Activated naive CD4-positive, alpha-beta T cell treated with anti-CD3 and anti-CD28 coated beads for 36 hours (primary cell): ENCODE results near the gene BBX. TPM values are rescaled to one million over a fixed set of nuclear protein-coding genes. Genes with fewer than 3 reads are reported as not detected.

Experiments
- CTCF ChIA-PET: fragments of 350-600 bp; sonication (Branson Sonifier 250); formaldehyde crosslinking; loops from one replicate; lab custom pipeline; 2021; ENCODE audit warnings: antibody characterized with exemption; lab: Charles Lee
- DNase-seq: peaks from one replicate; pipeline ENCODE4 v3.0.0-alpha.2; 2020
- H3K27ac Mint-ChIP-seq: one replicate; pipeline ENCODE4 v1.8.0; 2021; ENCODE audit warnings: mild to moderate bottlenecking, mixed read lengths
- H3K27me3 Mint-ChIP-seq: one replicate; pipeline ENCODE4 v1.8.0; 2021; ENCODE audit warnings: low read depth, mixed read lengths
- H3K36me3 Mint-ChIP-seq: one replicate; pipeline ENCODE4 v1.8.0; 2021; ENCODE audit warnings: low read depth, mixed read lengths
- H3K4me1 Mint-ChIP-seq: one replicate; pipeline ENCODE4 v1.8.0; 2021; ENCODE audit warnings: low read depth, mixed read lengths
- H3K4me3 Mint-ChIP-seq: one replicate; pipeline ENCODE4 v1.8.0; 2021; ENCODE audit warnings: mild to moderate bottlenecking, moderate library complexity, mixed read lengths
- H3K9me3 Mint-ChIP-seq: one replicate; pipeline ENCODE4 v1.8.0; 2021; ENCODE audit warnings: mixed read lengths
- intact Hi-C: fragments of 100-400 bp; cut with micrococcal nuclease; formaldehyde crosslinking; loops from one replicate; pipeline ENCODE4 v1.15.1; 2023
- total RNA-seq, 2 experiments: library from RNA; stranded (reverse); gene quantifications; one replicate each; pipeline ENCODE4 v1.2.3, GENCODE V29; 2021

The BBX gene
- total RNA-seq, 2 experiments from 2014 or later: 43.1 to 48.6 TPM

- H3K4me3 Mint-ChIP-seq: no peak overlapping the region
- H3K9me3 Mint-ChIP-seq: no peaks in the 10 kb centered on the region
- peaks cover 11% of the 10 kb centered on the region for H3K36me3 Mint-ChIP-seq
- DNase-seq: no peak
- H3K27me3 Mint-ChIP-seq: no peaks in the 10 kb centered on the region
- intact Hi-C loops: no loop called here
- no peak overlapping the region for H3K27ac Mint-ChIP-seq
- CTCF ChIA-PET: interaction anchor here (1.6 kb wide), 1 partner anchor 10 kb away, joined by 5 read pairs; no protein-coding TSS in a partner anchor
- H3K4me1 Mint-ChIP-seq: no peaks in the 10 kb centered on the region
Observed at GRCh38 chr3:107761391-107761790, 238.6 kb downstream of the BBX start.

DNA sequence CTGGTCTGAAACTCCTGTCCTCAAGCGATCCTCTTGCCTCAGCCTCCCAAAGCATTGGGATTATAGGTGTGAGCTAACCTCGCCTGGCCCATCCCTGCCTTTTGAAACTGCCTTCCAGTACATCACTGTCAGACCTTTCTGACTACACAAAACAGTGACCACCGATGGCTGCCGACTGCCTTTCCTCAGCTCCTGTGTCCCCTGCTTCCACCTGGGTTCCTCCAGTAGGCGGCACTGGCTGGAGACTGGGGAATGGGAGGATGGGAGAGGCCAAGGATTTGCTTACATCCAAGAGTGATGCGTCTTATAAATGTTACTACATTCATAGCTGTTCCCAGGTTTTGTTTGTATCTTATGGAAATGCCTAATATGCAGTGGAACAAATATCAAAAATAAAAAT lies 242.8 kb downstream of the BBX start:
- Mint-ChIP-seq H3K9me3 (no peaks in the 10 kb centered on the region), H3K36me3 (peaks cover 9% of the 10 kb centered on the region), H3K4me3 (no peak overlapping the region), H3K27ac (no peak overlapping the region), H3K4me1 (no peaks in the 10 kb centered on the region), H3K27me3 (no peaks in the 10 kb centered on the region)
- intact Hi-C loops: no loop called here
- CTCF ChIA-PET: interaction anchor here (0.9 kb wide), 1 partner anchor 13 kb away, joined by 3 read pairs; no protein-coding TSS in a partner anchor
- DNase-seq: no peak

GRCh38 chr3:107767897-107768605 lies 245.3 kb downstream of the BBX start:
- CTCF ChIA-PET: interaction anchor here (0.6 kb wide), 1 partner anchor 19 kb away, joined by 4 read pairs; no protein-coding TSS in a partner anchor

DNA sequence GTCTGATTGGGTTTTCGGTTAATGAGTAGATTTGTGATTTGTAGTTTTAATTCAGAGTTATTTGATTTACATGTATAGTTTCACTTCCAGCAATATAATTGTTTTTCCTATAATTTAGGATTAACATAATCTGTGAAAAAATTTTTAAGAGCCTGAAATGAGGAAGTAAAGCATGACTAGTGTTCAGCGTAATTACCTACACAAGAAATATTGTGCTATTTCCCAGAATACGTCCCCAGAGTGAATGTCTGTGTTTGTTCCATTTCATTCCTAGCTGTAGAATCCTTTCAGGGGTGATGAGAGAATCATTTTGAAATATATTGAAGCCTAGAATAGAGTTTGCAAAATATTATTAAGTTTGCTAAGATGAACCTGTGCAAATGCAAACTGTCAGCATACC lies 247.1 kb downstream of the BBX start:
- no peak overlapping the region for H3K4me3 Mint-ChIP-seq
- no peak for DNase-seq
- no peak overlapping the region for H3K27ac Mint-ChIP-seq
- CTCF ChIA-PET: interaction anchor here (1.3 kb wide), 1 partner anchor 19 kb away, joined by 3 read pairs; no protein-coding TSS in a partner anchor
- no peaks in the 10 kb centered on the region for H3K4me1 Mint-ChIP-seq
- H3K27me3 Mint-ChIP-seq: no peaks in the 10 kb centered on the region
- intact Hi-C loops: no loop called here
- peaks cover 15% of the 10 kb centered on the region for H3K36me3 Mint-ChIP-seq
- H3K9me3 Mint-ChIP-seq: no peaks in the 10 kb centered on the region

More at GRCh38 chr3:107767897-107768605, 245.3 kb downstream of the BBX start:
- H3K27me3 Mint-ChIP-seq: no peaks in the 10 kb centered on the region
- no peak for DNase-seq
- no peak overlapping the region for H3K27ac Mint-ChIP-seq
- H3K9me3 Mint-ChIP-seq: no peaks in the 10 kb centered on the region
- H3K36me3 Mint-ChIP-seq: peaks cover 14% of the 10 kb centered on the region
- H3K4me1 Mint-ChIP-seq: no peaks in the 10 kb centered on the region
- intact Hi-C loops: no loop called here
- H3K4me3 Mint-ChIP-seq: no peak overlapping the region

DNA sequence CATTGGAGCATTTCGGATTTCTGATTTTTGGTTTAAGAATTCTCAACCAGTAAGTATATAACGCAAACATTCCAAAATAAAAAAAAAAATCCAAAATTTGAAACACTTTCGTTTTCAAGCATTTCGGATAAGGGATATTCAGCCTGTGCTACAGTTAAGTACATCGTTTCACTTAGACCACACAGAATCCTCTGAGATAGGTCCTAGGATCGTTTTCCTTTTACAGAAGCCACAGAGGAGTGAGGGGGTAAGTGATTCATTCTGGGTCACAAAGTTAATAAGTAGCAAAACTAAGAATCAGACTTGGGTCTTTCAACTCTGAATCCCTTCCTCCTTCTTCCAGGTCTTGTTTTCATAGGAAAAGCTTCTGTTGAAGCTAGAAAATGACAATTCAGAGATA lies 249.3 kb downstream of the BBX start:
- H3K27me3 Mint-ChIP-seq: no peaks in the 10 kb centered on the region
- H3K4me1 Mint-ChIP-seq: no peaks in the 10 kb centered on the region
- intact Hi-C loops: no loop called here
- DNase-seq: no peak
- no peaks in the 10 kb centered on the region for H3K9me3 Mint-ChIP-seq
- H3K4me3 Mint-ChIP-seq: no peak overlapping the region
- CTCF ChIA-PET: interaction anchor here (0.6 to 1.0 kb wide), 2 partner anchors 32 to 1100 kb away, joined by 3 to 5 read pairs; no protein-coding TSS in a partner anchor
- H3K36me3 Mint-ChIP-seq: peaks cover 8% of the 10 kb centered on the region
- no peak overlapping the region for H3K27ac Mint-ChIP-seq

DNA sequence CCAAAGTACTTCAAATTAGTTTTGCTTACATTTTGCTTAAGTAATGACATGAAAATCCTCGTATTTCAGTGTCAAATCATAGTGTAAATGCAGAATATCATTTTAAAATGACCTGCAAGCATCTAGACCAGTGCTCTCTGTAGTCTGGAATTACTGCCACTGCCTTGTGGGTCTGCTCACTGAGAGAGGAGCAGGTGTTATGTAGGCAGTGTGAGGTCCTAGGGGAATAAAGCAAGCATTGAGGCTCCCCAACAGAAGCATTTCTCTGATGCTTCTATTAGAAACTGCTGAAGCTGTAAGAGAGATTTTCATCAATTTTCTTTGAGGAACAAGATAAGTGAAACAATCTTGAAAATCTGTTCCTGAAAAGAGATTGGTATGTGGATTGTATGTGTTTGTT lies 253.2 kb downstream of the BBX start:
- Mint-ChIP-seq H3K27ac (no peak overlapping the region), H3K27me3 (no peaks in the 10 kb centered on the region), H3K4me3 (no peak overlapping the region), H3K36me3 (peaks cover 12% of the 10 kb centered on the region), H3K4me1 (no peaks in the 10 kb centered on the region), H3K9me3 (no peaks in the 10 kb centered on the region)
- CTCF ChIA-PET: no interaction called here
- intact Hi-C loops: no loop called here
- DNase-seq: no peak

DNA sequence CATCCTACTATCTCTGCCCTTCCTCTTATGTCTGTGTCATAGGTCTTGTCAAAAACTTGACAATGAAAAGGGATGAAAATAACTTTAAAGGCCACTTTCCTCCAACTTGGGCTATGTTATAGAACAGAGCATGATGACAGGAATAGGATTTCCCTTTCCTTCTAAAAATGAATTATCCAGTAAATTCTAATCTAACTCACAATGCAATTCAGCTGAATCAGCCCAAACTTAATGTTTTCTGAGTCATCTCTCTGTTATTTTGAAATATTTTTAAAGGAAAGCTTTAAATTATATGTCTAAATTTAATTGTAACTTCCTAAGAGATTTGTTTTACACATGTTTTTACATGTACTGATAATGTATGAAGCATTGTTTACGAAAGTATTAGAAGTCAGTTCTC lies 258.5 kb downstream of the BBX start:
- no peaks in the 10 kb centered on the region for H3K4me1 Mint-ChIP-seq
- peaks cover 14% of the 10 kb centered on the region for H3K36me3 Mint-ChIP-seq
- no peaks in the 10 kb centered on the region for H3K9me3 Mint-ChIP-seq
- CTCF ChIA-PET: no interaction called here
- no peak overlapping the region for H3K4me3 Mint-ChIP-seq
- H3K27me3 Mint-ChIP-seq: no peaks in the 10 kb centered on the region
- DNase-seq: no peak
- intact Hi-C loops: no loop called here
- no peak overlapping the region for H3K27ac Mint-ChIP-seq

GRCh38 chr3:107782054-107782453 lies 259.3 kb downstream of the BBX start:
- no peak for DNase-seq
- H3K4me1 Mint-ChIP-seq: no peaks in the 10 kb centered on the region
- H3K36me3 Mint-ChIP-seq: peaks cover 14% of the 10 kb centered on the region
- H3K4me3 Mint-ChIP-seq: no peak overlapping the region
- H3K27me3 Mint-ChIP-seq: no peaks in the 10 kb centered on the region
- no peak overlapping the region for H3K27ac Mint-ChIP-seq
- no peaks in the 10 kb centered on the region for H3K9me3 Mint-ChIP-seq
- CTCF ChIA-PET: no interaction called here
- intact Hi-C loops: no loop called here

- H3K36me3 Mint-ChIP-seq: peaks cover 11% of the 10 kb centered on the region
- no peak overlapping the region for H3K4me3 Mint-ChIP-seq
- CTCF ChIA-PET: no interaction called here
Observed at GRCh38 chr3:107790612-107791011, 267.9 kb downstream of the BBX start.

GRCh38 chr3:107791027-107791426 lies 268.3 kb downstream of the BBX start:
- CTCF ChIA-PET: interaction anchor here (0.6 kb wide), 1 partner anchor 500 kb away, joined by 3 read pairs; no protein-coding TSS in a partner anchor
- no peaks in the 10 kb centered on the region for H3K9me3 Mint-ChIP-seq
- no peaks in the 10 kb centered on the region for H3K27me3 Mint-ChIP-seq
- H3K4me1 Mint-ChIP-seq: peaks cover 4% of the 10 kb centered on the region
- no peak for DNase-seq
- no peak overlapping the region for H3K27ac Mint-ChIP-seq
- peaks cover 11% of the 10 kb centered on the region for H3K36me3 Mint-ChIP-seq
- intact Hi-C loops: no loop called here
- no peak overlapping the region for H3K4me3 Mint-ChIP-seq

More at GRCh38 chr3:107790612-107791011, 267.9 kb downstream of the BBX start:
- no peak for DNase-seq
- no peaks in the 10 kb centered on the region for H3K27me3 Mint-ChIP-seq
- no peak overlapping the region for H3K27ac Mint-ChIP-seq
- peaks cover 2% of the 10 kb centered on the region for H3K4me1 Mint-ChIP-seq
- intact Hi-C loops: no loop called here
- no peaks in the 10 kb centered on the region for H3K9me3 Mint-ChIP-seq

GRCh38 chr3:107791450-107791849 lies 268.7 kb downstream of the BBX start:
- DNase-seq: no peak
- intact Hi-C loops: no loop called here
- Mint-ChIP-seq H3K4me1 (peaks cover 6% of the 10 kb centered on the region), H3K27ac (no peak overlapping the region), H3K36me3 (peaks cover 11% of the 10 kb centered on the region), H3K4me3 (no peak overlapping the region), H3K27me3 (no peaks in the 10 kb centered on the region), H3K9me3 (no peaks in the 10 kb centered on the region)
- CTCF ChIA-PET: interaction anchor here (0.6 kb wide), 1 partner anchor 500 kb away, joined by 3 read pairs; no protein-coding TSS in a partner anchor

DNA sequence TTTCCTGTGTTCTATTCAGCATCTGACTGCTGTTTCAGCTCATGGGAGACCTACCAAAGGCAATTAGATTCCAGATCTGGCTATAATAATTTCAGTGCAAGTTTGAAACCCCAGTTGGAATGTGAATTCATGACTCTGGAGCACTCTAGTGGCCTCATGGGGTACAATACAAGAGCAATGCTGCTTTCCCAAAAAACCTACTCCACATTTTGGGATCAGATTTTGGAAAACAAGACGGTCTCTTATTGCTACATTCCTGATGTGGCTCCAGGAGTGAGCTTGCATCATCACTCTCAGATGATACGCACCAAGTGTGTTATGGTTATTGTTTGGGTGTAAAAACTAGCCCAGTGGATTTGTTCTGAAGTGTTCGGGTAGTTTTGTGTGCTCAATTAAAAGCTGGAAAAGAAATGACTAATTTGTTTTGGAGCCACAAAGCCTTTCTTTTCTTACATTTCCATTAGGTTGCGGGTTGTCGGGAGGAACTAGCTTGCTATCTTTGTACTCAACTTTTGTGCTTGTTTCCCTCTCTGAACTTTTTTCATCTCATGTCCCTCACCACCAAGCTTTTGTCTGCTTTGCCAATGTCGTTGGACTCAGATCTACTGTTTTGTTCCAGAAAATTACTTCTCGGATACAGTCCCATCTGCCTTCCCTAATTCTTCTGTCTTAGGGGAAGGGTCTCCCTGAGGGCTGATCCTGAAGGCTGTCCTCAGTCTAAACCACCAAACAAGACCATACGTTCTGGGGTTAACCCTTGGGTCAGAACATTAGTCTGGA lies 272.1 kb downstream of the BBX start:
- H3K9me3 Mint-ChIP-seq: no peaks in the 10 kb centered on the region
- no peak overlapping the region for H3K4me3 Mint-ChIP-seq
- H3K27ac Mint-ChIP-seq: no peak overlapping the region
- intact Hi-C loops: no loop called here
- no peak for DNase-seq
- no peaks in the 10 kb centered on the region for H3K27me3 Mint-ChIP-seq
- peaks cover 16% of the 10 kb centered on the region for H3K36me3 Mint-ChIP-seq
- CTCF ChIA-PET: no interaction called here
- peaks cover 6% of the 10 kb centered on the region for H3K4me1 Mint-ChIP-seq
